Prostate gland (tissue), 2 donors: ENCODE data around the gene FLT4.

Experiments
- CTCF ChIP-seq, 4 experiments: fragments of 200-600 bp in 2 of 4; fragments of 450-650 bp in 2 of 4; sonication (generic) in 2 of 4; IDR thresholded peaks; 1 replicate in 3 of 4; 2 replicates in 1 of 4; pipeline ENCODE4 v1.5.1; 2016 to 2019; ENCODE audit warnings: antibody characterized with exemption in 4 of 4, mild to moderate bottlenecking in 2 of 4, moderate library complexity in 2 of 4
- POLR2A ChIP-seq: fragments of 450-650 bp; IDR thresholded peaks from one replicate; pipeline ENCODE4 v1.6.1; 2016; ENCODE audit warnings: antibody characterized with exemption, mild to moderate bottlenecking

GRCh38 chr5:180568914-180569313 is 80.5 kb downstream of the FLT4 start:
- TF ChIP-seq CTCF (IDR thresholded peaks at IDR 0.05) (no peak), POLR2A (no peak)
